ENCODE measurements around the gene DBNDD2.

DNA sequence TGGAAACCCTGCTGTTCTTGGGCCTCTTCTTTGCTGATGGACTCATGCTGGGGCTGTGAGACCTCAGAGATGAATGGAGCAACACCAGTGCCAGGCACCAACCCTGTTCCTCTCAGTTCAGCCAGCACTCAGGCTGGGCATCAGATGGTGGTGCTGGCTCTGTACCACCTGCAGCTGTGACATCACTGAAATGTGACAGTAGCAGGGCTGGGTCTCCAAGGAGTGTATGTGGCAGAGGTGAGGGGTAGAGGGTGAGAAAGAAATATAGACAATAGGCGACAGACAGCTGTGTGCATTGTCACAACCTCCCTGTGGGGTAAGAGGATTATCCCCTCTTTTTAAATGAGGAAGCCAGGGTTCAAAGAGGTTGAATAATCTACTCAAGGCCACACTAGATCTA, 29.9 kb upstream of the DBNDD2 start, which contains the start of gene TP53TG5:
- TF ChIP-seq, protein P1, sequence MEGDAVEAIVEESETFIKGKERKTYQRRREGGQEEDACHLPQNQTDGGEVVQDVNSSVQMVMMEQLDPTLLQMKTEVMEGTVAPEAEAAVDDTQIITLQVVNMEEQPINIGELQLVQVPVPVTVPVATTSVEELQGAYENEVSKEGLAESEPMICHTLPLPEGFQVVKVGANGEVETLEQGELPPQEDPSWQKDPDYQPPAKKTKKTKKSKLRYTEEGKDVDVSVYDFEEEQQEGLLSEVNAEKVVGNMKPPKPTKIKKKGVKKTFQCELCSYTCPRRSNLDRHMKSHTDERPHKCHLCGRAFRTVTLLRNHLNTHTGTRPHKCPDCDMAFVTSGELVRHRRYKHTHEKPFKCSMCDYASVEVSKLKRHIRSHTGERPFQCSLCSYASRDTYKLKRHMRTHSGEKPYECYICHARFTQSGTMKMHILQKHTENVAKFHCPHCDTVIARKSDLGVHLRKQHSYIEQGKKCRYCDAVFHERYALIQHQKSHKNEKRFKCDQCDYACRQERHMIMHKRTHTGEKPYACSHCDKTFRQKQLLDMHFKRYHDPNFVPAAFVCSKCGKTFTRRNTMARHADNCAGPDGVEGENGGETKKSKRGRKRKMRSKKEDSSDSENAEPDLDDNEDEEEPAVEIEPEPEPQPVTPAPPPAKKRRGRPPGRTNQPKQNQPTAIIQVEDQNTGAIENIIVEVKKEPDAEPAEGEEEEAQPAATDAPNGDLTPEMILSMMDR (IDR thresholded peaks at IDR 0.05 in 8 of 11, conservative IDR thresholded peaks at IDR 0.05 in 3 of 11), result no peak
- TF ChIP-seq POLR2AphosphoS5 (IDR thresholded peaks at IDR 0.05) (no peak), POLR2A (IDR thresholded peaks at IDR 0.05) (no peak)
